Activated naive CD4-positive, alpha-beta T cell (primary cell): ENCODE results near the gene ARHGAP10.
A peak's percentile ranks its signal among the peaks of the same experiment; 100 is the strongest.

ENCODE experiments used
- DNase-seq, 4 experiments: peaks; one replicate each; lab custom pipeline; 2025; lab: John Stamatoyannopoulos, UW

ARHGAP10 gene, protein sequence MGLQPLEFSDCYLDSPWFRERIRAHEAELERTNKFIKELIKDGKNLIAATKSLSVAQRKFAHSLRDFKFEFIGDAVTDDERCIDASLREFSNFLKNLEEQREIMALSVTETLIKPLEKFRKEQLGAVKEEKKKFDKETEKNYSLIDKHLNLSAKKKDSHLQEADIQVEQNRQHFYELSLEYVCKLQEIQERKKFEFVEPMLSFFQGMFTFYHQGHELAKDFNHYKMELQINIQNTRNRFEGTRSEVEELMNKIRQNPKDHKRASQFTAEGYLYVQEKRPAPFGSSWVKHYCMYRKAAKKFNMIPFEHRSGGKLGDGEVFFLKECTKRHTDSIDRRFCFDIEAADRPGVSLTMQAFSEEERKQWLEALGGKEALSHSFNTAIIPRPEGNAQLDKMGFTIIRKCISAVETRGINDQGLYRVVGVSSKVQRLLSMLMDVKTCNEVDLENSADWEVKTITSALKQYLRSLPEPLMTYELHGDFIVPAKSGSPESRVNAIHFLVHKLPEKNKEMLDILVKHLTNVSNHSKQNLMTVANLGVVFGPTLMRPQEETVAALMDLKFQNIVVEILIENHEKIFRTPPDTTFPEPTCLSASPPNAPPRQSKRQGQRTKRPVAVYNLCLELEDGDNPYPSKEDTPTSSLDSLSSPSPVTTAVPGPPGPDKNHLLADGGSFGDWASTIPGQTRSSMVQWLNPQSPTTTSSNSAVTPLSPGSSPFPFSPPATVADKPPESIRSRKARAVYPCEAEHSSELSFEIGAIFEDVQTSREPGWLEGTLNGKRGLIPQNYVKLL

DNA sequence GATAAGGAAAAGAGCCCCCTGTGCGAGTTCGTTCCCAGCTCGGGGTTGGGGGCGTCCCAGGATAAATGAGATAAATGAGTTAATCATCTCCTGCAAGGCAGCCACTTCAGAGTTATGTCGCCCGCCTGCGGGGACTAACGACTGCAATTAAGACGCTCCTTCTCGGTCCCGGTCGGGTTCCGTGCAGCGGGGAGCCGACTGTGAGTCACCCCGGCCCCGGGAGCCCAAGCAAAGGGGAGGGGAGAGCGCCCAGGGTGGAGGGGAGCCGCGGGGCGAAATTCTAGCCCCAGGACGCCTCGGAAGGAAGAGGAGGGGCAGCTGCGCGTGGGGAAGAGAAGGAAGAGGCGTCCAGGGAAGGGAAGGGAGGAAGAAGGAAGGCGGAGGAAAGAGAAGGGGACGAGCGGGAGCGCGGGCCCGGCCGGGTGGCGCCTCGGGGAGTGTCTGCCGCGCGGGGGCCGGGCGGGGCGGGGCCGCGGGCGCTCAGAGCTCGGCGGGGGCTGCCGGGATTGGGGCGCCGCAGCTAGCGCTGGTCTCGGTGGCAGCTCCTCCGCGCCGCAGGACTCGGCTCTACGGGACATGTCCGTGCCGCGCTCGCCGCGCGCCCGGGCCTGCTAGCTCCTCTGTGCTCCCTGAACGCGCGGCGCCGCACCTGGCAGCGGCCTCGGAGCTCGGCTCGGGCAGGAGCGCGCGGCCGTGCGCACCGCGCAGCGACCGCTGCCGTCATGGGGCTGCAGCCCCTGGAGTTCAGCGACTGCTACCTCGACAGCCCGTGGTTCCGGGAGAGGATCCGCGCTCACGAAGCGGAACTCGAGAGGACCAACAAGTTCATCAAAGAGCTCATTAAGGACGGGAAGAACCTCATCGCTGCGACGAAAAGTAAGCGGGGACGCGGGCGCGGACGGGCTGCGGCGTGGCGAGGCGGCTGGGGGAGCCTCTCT, at the start of gene ARHGAP10:
Gene ARHGAP10 (plus strand): TSS at position 509 of the 938 bp plus-strand sequence. CDS start 214 bp downstream, at position 723.
- DNase-seq, result peak; percentile 22 to 47 (median 32)

DNA sequence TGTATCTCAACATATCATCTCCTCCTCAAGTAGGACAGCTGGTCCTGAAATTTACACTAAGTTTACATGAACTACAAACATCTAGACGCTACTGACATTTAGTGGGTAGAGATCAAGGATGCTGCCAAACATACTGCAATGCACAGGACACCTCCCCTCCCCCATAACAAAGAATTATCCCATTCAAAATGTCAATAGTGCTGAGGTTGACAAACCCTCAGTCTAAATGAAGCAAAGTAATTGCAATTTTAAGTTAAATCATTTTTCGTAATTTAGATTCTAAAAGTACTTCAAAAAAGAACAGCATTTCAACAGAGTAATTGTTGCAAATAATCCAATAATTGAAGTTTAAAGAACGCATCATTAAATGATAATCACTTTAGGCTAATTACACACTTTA, 49.1 kb upstream of the ARHGAP10 start:
- no peak for DNase-seq

DNA sequence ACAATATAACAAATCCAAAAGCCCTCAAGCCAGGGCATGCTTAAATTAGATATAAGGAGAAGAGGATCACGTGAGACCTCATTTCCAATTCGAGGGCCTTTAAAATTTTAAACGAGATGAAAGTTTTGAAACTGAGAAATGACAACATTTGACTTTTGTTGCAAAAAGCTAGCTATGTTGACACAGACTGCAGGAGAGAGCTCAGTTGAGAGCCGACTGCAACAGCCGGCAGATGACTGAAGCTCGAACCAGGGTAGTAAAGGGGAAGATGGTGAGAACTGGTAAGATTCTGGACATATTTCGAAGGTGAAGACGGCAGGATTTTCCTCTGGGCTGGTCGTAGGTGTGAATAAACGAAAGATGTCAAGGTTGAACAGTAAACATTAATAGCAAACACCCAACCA, 48.7 kb upstream of the ARHGAP10 start:
- DNase-seq, result peak in 1 of 4 experiments; percentile 2

DNA sequence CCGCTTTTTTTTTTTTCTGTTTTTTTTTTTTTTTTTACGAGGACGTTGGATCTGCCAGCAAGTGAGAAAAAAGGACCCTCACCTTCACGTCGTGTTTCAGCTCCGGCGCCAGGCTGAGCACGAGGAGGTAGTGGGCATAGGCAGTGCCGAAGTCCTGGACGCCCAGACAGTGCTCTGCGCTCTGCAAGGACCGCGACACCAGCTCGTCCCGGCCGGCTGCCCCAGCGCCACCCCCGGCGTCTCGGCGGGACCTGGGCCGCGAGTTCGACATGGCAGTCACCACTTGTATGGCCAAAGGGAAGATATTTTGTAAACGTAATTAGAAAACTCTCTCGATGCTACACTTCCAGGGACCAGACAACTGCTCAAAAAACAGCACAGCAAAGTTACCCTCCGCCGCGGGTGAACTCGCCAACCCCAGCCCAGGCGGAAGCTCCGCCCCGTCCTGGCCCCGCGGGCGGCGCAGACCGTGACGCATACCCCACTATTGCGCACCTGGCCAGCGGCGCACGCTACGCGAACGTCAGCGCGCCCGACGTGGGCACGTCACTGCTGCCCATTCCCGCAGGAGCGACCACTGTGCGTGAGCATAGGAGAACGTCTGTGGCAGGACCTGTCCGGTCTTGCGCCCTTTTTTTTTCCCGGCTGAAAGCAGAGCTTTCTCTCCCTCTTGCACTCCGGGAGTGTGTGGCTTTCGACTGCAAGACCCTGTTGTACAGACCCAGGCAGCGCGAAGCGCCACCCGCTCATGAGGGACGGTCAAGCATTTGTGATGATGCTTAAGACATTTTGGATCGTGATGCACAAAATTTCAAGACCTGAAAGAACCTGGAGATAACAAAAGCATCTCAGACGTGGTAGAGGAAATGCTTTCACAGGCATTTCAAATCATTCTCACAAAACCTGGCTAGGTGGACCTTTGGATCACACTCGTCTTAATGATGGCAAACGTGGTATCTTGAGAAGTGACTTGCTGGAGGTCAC, 47.9 kb upstream of the ARHGAP10 start, which contains the start of gene PRMT9:
Gene PRMT9 (minus strand): TSS at position 447 of the 984 bp plus-strand sequence. CDS start 176 bp downstream, at position 271.
- DNase-seq, result peak; percentile 65 to 80 (median 72)

DNA sequence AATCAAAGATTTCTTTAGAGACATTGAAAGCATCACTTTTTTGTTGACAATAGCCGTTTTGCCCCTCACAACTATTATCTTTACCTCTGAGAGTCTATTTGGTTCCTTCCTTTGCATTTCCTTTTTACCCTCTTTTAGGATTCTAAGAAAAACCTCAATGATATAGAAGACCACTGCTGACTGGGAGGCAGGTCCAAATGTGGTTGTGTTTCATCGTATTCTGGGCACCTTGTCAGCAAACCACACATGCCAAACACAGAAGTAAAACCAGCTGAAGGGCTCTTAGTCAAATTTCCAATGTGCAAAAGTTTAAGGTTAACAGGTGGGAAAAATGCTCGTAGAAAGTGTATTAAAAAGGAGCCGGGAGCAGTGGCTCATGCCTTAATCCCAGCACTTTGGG, 42.8 kb upstream of the ARHGAP10 start:
- DNase-seq, result no peak

DNA sequence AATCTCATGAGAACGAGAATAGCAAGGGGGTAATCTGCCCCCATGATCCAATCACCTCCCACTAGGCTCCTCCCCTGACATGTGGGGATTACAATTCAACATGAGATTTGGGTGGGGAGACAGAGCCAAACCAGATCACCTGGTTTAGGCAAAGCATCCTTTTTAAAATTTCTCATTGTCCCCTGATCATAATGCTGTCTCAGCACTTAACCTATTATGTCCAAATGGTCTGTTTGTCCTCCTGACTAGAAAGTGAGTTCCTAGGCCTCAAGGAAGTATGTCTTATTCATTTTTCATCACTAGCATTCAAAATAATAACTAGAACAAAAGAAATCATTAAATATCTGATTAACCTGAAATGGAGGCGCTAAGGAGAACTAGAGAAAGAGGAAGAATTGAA, 40.1 kb upstream of the ARHGAP10 start:
- DNase-seq, result no peak

DNA sequence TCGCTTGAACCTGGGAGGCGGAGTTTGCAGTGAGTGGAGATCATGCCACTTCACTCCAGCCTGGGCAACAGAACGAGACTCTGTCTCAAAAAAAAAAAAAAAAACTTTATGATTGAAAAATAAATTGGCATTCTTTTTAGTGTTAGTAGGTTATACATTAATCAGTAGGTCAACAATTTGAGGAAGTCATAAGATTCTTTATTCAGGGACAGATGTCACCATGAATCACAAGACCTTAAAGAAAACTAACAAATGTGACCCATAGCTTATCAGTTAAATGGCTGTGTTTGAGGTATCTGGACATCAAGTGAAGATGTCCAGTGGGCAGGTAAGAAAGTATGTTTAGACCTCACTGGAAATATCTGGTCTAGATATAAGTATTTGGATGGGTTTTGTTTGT, 38.7 kb upstream of the ARHGAP10 start:
- no peak for DNase-seq

DNA sequence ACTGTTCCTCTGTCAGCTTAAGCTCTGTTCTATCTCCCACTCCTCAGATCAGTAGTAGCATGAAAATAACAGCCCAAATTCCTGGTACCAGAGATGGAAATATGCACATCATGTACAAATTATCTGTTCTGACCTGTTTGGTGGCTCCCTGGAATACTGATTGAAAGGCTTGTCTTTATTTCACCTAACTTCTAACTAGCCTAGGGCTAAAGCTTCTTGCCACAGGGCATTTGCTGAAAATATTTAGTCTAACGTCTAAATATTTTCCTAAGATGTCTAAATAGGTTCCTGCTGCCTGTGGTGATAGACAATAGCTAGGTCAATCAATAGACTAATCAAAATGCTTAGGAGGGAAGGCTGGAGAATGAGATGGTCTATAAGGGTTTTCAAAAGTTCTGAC, 35.0 kb upstream of the ARHGAP10 start:
- no peak for DNase-seq

DNA sequence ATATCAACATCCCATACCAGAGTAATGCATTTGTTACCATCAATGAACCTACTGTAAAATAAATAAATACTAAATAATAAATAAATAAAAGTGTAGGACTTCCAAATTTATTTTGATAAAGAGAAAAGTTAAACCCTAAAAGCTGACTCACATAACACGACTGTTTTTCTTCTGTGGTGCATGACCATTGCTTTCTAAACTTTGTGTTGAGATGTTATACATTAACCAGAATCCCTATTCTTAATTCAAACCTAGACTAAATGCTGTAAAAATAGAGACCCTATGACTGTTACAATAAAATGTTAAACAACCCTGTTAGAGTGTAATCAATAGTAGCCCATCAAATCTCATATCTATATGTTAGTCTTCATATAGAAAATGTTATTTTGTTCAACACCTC, 27.0 kb upstream of the ARHGAP10 start:
- DNase-seq, result no peak

DNA sequence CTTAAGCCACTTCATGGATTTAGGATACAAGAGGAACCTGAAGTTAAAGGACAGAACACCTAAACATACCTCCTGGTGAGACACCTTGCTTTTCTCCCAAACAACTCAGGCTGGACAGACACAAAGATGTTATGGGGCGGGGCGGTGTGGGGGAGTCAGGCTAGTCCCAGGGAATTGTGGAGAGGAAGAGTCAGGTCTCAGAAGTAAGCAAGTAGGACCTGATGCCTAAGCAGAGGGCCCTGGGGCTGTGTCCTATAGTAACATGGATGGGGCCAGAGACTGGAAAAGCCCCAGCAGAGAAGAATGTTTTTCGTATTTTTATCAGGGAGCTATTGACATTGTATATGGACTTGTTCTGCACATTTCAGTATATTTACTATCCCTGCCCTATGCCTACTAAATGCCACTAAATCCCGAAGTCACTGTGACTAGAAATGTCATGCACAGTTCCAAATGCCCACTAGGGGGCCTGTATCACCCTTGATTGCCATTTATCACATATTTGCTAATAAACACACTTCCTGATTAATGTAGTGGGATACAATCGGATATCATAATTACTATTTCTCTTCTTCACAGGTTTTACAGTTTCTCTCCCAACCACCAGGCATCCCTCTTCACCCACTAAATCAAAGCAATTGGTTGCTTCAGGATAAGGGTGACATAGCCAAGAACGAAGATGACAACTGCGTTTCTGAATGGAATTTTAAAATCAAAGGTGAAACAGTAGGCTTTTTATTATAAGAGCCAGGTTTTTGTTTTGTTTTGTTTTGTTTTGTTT, 23.8 kb upstream of the ARHGAP10 start:
- peak in 3 of 4 experiments; percentile 2 to 13 (median 10) for DNase-seq

DNA sequence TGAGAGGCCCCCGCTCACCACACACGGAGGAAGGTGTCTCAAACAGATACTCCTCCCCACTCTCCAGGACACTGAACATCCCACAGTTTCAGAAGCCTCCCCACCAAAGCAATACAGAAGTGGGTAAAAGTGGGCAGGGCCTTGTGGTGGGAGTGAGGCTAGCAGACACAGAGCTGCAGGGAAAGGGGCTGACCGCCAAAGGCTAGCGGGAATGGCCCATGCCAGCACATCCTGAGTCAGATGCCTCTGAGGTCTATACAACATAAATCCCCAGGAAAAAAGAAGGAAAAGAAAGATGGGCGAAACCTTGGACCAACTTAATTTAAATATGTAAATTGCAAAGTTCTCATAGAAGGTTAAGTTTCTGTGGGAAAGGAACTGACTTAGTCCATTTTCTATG, 21.9 kb upstream of the ARHGAP10 start:
- no peak for DNase-seq

DNA sequence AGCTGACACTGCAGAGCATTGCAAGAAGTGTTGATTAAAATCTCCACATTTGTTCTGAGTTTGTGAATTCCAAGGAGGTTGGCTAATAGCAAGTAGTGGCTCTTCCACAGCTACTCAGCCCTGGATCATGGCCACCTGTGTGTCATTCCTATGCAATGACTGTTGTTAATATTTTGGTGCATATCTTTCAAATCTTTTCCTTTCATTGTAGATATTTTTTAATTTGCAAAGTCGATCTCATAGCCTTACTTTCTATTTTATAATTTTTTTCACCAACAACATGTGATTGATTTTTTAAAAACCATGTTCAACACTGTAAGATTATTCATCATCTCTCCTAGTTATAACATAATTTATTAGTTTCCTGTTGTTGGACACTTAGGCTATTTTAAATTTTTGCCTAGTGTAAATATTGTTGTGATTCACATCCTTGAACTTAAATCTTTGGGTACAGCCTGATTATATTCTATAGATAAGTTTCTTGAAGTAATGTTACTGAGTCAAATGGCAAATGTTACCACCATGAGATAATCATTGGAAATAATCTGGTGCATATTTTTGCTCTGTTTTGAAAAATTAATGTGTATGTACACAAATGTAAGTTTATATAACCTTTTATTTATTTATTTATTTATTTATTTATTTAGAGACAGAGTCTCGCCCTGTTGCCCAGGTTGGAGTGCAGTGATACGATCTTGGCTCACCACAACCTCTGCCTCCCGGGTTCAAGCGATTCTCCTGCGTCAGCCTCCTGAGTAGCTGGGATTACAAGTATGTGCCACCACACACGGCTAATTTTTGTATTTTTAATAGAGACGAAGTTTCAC, 17.1 kb upstream of the ARHGAP10 start:
- no peak for DNase-seq

DNA sequence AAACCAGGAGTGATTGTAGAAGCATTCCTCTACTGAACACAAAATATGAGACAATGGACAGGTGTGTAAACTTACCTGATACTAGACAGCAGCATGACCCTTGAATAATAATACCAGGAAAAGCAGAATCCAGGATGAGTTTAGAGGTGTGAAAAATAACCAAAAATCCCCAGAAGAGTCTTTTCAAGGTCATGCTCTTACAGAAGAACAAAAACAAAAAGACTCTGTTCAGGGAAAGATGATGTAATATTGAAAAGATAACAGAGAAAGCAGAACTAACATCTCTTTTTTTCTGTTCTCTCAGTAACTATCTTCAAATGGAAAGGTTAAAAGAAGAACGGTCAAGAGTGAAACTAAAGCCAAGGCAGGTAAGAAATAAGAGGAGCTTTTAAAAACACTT, 14.0 kb upstream of the ARHGAP10 start:
- no peak for DNase-seq

DNA sequence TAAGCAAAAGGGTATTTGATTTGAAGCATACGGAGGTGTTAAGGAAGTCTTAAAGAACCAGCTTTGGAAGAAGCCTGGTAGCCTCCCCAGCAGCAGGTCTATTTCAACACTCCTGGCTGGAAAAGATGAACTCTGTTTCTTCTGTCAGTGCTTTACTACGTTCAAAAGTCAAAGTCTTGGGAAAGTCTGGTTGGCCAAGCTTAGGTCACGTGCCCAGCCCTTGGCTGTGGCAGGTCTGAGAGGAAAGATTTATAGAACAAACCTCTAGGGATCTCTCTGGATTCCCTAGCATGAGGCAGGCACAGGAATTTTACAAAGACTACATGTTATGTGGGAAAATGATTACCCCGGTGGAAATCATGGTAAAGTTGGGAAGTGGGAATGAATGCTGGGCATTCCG, 8.6 kb upstream of the ARHGAP10 start:
- no peak for DNase-seq

DNA sequence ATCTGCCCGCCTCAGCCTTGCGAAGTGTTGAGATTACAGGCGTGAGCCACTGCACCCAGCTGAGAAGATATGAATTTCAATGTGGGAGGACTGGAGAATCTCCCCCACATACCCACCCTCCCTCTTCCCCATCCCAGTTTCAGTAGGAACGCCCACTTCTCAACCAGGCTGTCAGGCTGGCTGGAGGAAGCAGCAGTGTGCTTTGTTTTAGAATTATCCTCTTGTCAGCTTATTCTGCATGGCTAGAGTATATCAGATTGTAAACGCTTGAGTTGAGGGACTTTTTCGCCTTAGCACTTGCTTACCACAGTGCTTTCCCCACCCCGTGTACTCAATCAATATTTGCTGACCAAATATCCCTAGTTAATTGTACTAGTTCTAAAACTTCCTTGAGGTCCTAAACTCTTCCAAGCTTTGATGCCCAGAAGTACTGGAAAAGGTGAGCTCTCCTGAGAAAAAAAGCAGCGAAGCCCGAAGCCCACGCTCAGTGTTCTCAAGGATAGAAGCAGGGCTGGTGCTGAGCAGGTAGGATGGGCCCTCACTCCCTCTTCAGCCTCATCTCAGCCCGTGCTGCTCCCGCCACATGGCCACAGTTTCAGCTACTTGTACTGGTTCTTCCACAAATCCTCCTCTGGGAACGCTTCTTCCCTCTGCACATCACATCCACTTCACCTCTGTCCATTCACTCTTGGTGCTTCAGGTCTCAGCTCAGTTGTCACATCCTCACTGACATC, 7.3 kb upstream of the ARHGAP10 start:
- no peak for DNase-seq

DNA sequence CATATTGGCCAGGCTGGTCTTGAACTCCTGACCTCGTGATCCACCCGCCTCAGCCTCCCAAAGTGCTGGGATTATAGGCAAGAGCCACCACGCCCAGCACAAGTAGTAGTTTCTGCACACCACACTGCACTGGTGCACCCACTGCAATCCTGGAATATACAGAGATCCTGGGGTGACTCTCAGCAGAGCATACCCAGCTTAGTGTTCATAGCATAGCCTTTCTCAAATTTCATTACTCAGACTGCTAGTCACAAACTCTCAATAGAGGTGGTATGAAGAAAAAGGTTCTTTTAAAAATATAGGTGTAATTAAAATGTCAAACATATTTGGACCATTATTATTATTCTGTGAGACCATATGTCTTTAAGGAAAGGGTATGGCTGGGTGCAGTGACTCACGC, 6.2 kb upstream of the ARHGAP10 start:
- no peak for DNase-seq

DNA sequence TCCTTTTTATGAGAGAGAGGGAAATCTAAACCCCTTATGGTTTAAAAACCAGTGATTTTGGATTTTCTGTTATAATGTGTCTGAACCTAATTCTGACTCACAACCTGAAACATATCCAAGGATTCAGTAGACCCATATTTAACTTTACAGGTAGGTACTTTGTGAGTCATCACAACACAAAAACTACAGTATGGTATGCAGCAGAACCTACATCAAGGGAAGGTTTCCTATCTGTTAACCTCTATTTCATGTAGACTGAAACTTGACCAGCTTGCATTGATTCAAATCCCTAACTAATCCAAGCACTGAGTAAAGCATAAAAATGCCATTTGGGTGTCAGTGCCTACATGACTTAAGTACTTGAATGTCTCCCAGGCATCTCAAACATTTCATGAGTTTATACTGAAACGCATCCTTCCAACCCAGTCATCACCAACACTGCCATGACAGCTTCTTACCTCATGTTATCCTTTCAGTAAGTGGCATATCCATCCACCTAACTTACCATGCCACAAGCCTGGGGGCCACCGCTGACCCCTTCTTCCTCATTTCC, 4.3 kb upstream of the ARHGAP10 start:
- no peak for DNase-seq

DNA sequence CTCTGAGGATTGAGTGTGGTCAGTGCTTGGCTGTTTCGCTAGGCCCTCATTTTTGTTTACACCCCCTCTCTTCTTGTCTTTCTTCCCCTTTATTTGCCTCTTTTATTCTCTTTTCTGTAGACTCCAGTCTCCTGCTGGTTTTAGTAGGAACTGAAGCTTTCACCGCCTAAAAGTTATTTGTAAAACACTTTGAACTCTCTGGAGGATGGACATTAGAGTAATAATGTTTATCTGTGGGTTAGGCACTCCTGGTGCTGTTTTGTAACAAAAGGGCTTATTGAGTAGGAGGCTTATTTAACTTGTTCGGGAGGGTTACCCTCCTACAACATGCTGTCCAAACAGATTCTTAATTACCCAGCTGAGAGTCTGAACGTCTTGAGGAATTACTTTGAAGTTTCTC, 1.6 kb upstream of the ARHGAP10 start:
- DNase-seq, result no peak
